GM23248 (cell line): Measurements from ENCODE around the gene ZNF768. TPM values are rescaled to one million over a fixed set of nuclear protein-coding genes. Genes with fewer than 3 reads are reported as not detected.
"Not testable (repeated sequence)": the region's sequence is repeated elsewhere in the genome, so short reads cannot be mapped to it uniquely, and the experiment has no call there.

Experiments used
- DNase-seq: peaks from one replicate; pipeline ENCODE4 v3.0.0-alpha.2; 2015
- H2AFZ ChIP-seq: fragments of 200-600 bp; sonication (generic); 2 replicates; pipeline ENCODE4 v1.6.1; 2016; ENCODE audit warnings: antibody characterized with exemption
- H3F3A ChIP-seq: fragments of 200-600 bp; sonication (generic); 2 replicates; pipeline ENCODE4 v1.6.1; 2016; ENCODE audit warnings: mild to moderate bottlenecking, antibody characterized with exemption, mixed run types; ENCODE audit not compliant: insufficient read depth
- H3K27ac ChIP-seq: fragments of 200-600 bp; sonication (generic); 2 replicates; pipeline ENCODE4 v1.5.1; 2016; ENCODE audit warnings: mild to moderate bottlenecking
- H3K27me3 ChIP-seq: fragments of 200-600 bp; sonication (generic); replicated peaks from 2 replicates; pipeline ENCODE4 v1.6.1; 2016; ENCODE audit warnings: mild to moderate bottlenecking; ENCODE audit not compliant: insufficient read depth
- H3K36me3 ChIP-seq: fragments of 200-600 bp; sonication (generic); 2 replicates; pipeline ENCODE4 v1.6.1; 2016; ENCODE audit warnings: low read depth, mild to moderate bottlenecking
- H3K4me1 ChIP-seq: fragments of 200-600 bp; sonication (generic); 2 replicates; pipeline ENCODE4 v1.6.1; 2016; ENCODE audit warnings: mild to moderate bottlenecking; ENCODE audit not compliant: insufficient read depth
- H3K4me2 ChIP-seq: fragments of 200-600 bp; sonication (generic); one replicate; pipeline ENCODE4 v1.6.1; 2016; ENCODE audit warnings: mild to moderate bottlenecking; ENCODE audit not compliant: unreplicated experiment
- H3K4me3 ChIP-seq: fragments of 200-600 bp; sonication (generic); 2 replicates; pipeline ENCODE4 v1.5.1; 2016; ENCODE audit warnings: mild to moderate bottlenecking
- H3K79me2 ChIP-seq: fragments of 200-600 bp; sonication (generic); 2 replicates; pipeline ENCODE4 v1.6.1; 2016; ENCODE audit warnings: mild to moderate bottlenecking; ENCODE audit not compliant: insufficient read depth
- H3K9ac ChIP-seq: fragments of 200-600 bp; sonication (generic); 2 replicates; pipeline ENCODE4 v1.6.1; 2016; ENCODE audit warnings: mild to moderate bottlenecking
- H3K9me2 ChIP-seq: fragments of 200-600 bp; sonication (generic); 2 replicates; pipeline ENCODE4 v1.6.1; 2016; ENCODE audit warnings: mixed run types, mild to moderate bottlenecking, moderate library complexity; ENCODE audit not compliant: insufficient read depth
- H3K9me3 ChIP-seq: fragments of 200-600 bp; sonication (generic); one replicate; pipeline ENCODE4 v1.6.1; 2017; ENCODE audit warnings: low read depth
- H4K20me1 ChIP-seq: fragments of 200-600 bp; sonication (generic); 2 replicates; pipeline ENCODE4 v1.6.0; 2016; ENCODE audit not compliant: insufficient read depth
- EZH2 ChIP-seq: fragments of 200-600 bp; sonication (generic); IDR thresholded peaks from 2 replicates; pipeline ENCODE4 v1.6.1; 2018; ENCODE audit warnings: antibody characterized with exemption, mild to moderate bottlenecking; ENCODE audit not compliant: insufficient read depth, poor library complexity, severe bottlenecking
- EZH2phosphoT487 ChIP-seq: fragments of 200-600 bp; sonication (generic); IDR thresholded peaks from 2 replicates; pipeline ENCODE4 v1.6.1; 2018; ENCODE audit warnings: antibody characterized with exemption, moderate library complexity, mild to moderate bottlenecking, low read depth; ENCODE audit not compliant: insufficient read depth
- WGBS, 2 experiments: methylation state at CpG; one replicate each; pipeline ENCODE4 v1.1.6; 2015 to 2017; ENCODE audit warnings: low lambda C conversion rate in 2 of 2, low coverage in 1 of 2; ENCODE audit errors: missing lambda C conversion rate in 2 of 2; 5-methylcytosine and 5-hydroxymethylcytosine counted together
- in situ Hi-C: fragments of 300-500 bp; cut with MboI; formaldehyde crosslinking; loops from 2 replicates; pipeline ENCODE4 v1.15.0; 2020
- polyA plus RNA-seq: library from polyadenylated mRNA; unstranded; fragments of >200 nt; fragmentation: Nextera tagmentation; extraction: Ambion mirVana; gene quantifications from 2 replicates; pipeline ENCODE4 v1.2.1, GENCODE V29; 2016
- total RNA-seq: library from RNA; depleted of rRNA; stranded (reverse); fragments of >200 nt; shearing (Covaris generic); gene quantifications from 2 replicates; pipeline ENCODE4 v1.2.3, GENCODE V29; 2014

ZNF768 gene
- total and polyA plus RNA-seq, 2 experiments from 2014 or later, result 5.0 to 38.4 TPM

DNA sequence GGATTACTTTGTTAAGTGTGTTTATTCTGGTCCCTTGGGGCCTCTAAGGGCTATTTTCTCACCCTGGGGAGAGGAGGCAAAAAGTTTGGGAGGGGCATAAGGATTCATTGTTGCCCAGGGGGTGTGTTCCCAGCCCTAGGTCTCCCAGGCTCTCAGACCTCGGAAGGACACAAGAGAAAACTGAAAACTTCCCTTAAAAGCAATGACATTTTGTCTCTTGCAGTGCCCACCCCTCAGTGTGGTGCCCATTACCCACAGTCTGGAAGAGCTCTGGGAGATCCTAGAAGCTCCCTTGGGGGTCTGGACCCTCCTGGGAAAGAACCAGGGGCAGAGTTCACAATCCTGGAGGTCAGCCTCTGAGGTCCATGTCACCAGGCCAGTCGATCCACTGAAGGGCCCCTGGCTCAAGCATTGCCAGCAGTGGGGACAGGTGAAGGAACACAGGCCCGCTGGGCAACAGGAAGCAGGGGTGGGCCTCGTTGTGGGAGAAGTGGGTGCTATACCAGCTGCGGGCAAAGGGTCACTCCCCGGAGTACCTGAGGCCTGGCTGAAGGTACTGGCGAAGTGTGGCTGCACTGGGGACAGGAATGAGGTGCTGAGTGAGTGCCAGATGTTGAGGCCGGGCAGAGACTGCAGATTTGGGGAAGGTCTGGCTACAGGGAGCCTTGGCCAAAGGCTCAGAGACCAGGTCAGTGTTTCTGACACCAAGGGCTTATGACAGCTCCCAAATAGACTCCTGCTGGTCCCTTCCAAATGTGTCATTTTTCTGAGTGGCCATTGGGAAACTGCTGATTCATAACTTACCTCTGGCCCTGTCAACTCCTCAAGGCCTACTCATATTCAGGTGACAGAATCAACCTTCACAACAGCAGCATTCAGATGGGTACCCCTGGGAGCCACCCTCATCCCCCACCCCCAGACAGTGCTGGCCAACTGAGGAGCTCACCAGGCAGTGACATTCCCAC lies 12.9 kb upstream of the ZNF768 start:
- Histone ChIP-seq H3F3A (no peaks in the 10 kb centered on the region), H3K4me3 (no peak overlapping the region), H3K4me2 (no peak overlapping the region), H3K79me2 (peaks cover 3% of the 10 kb centered on the region; the same call in 1 of the 2 replicates), H3K27me3 (no peaks in the 10 kb centered on the region), H3K9ac (no peak overlapping the region), H3K9me2 (no peaks in the 10 kb centered on the region), H4K20me1 (no peaks in the 10 kb centered on the region), H3K36me3 (no peaks in the 10 kb centered on the region), H3K4me1 (peaks cover 5% of the 10 kb centered on the region; the same call in 1 of the 2 replicates), H3K27ac (no peak overlapping the region), H2AFZ (no peak overlapping the region), H3K9me3 (no peaks in the 10 kb centered on the region)
- TF ChIP-seq EZH2 (no peak), EZH2phosphoT487 (no peak)
- in situ Hi-C loops, result no loop called here
- no peak for DNase-seq
- 62 to 63% methylated on average over 8 of the region's 8 CpGs for WGBS, 2 experiments

- DNase-seq, H3K4me2 ChIP-seq, H3K4me1 ChIP-seq, H3K27me3 ChIP-seq, H3K36me3 ChIP-seq, H3K4me3 ChIP-seq, H3K9me2 ChIP-seq, H3K9ac ChIP-seq, H3F3A ChIP-seq, H4K20me1 ChIP-seq, H3K27ac ChIP-seq, in situ Hi-C loops, H3K9me3 ChIP-seq: not testable (repeated sequence)
- 86 to 91% methylated on average over 13 of the region's 13 CpGs for WGBS, 2 experiments
- Histone ChIP-seq H2AFZ (peak overlapping the region; percentile 96; the same call in 1 of the 2 replicates), H3K79me2 (peaks cover 21% of the 10 kb centered on the region)
These were observed 10.1 kb upstream of the ZNF768 start for GRCh38 chr16:30536391-30537024.

GRCh38 chr16:30535777-30536190 lies 9.4 kb upstream of the ZNF768 start:
- 38 to 41% methylated on average over 12 of the region's 12 CpGs for WGBS, 2 experiments
- Histone ChIP-seq H3K4me1 (no peaks in the 10 kb centered on the region), H3K79me2 (peaks cover 24% of the 10 kb centered on the region), H3K27me3 (no peaks in the 10 kb centered on the region), H3K9ac (peak overlapping the region; percentile 92), H3K36me3 (no peaks in the 10 kb centered on the region), H2AFZ (peak overlapping the region; percentile 96), H3F3A (no peaks in the 10 kb centered on the region), H3K4me3 (peak overlapping the region; percentile 80), H3K27ac (no peak overlapping the region), H3K9me2 (no peaks in the 10 kb centered on the region), H4K20me1 (no peaks in the 10 kb centered on the region), H3K4me2 (peak overlapping the region; percentile 89), H3K9me3 (no peaks in the 10 kb centered on the region)
- in situ Hi-C loops, result no loop called here
- DNase-seq, result peak; percentile 86
- TF ChIP-seq EZH2, result no peak
- no peak for TF ChIP-seq EZH2phosphoT487

GRCh38 chr16:30535106-30535776 lies 8.9 kb upstream of the ZNF768 start:
- H3K27ac ChIP-seq, result peak overlapping the region; percentile 79
- in situ Hi-C loops, result no loop called here
- TF ChIP-seq EZH2 (no peak), EZH2phosphoT487 (no peak)
- no peaks in the 10 kb centered on the region for H3K27me3 ChIP-seq
- H3K79me2 ChIP-seq, result peaks cover 24% of the 10 kb centered on the region
- no peaks in the 10 kb centered on the region for H3K4me1 ChIP-seq
- peak overlapping the region; percentile 92 for H3K9ac ChIP-seq
- no peaks in the 10 kb centered on the region for H3K9me3 ChIP-seq
- H3K36me3 ChIP-seq, result no peaks in the 10 kb centered on the region
- H3K4me3 ChIP-seq, result peak overlapping the region; percentile 80
- no peaks in the 10 kb centered on the region for H4K20me1 ChIP-seq
- H3F3A ChIP-seq, result no peaks in the 10 kb centered on the region
- 10 to 18% methylated on average over 15 to 18 of the region's 18 CpGs for WGBS, 2 experiments
- H2AFZ ChIP-seq, result peak overlapping the region; percentile 96
- peak overlapping the region; percentile 89 for H3K4me2 ChIP-seq
- peak; percentile 35 for DNase-seq
- H3K9me2 ChIP-seq, result no peaks in the 10 kb centered on the region
